Stimulated activated CD8-positive, alpha-beta memory T cell treated with anti-CD3 and anti-CD28 coated beads, Interleukin-15, amount 100 ng/mL, for 4 hours (primary cell): ENCODE data around the gene CCSER2.
"Not testable (repeated sequence)": the region's sequence is repeated elsewhere in the genome, so short reads cannot be mapped to it uniquely, and the experiment has no call there.

ENCODE experiments used
- DNase-seq, 2 donors: peaks; one replicate each; pipeline ENCODE4 v3.0.0-alpha.2; 2020; ENCODE audit warnings: low read depth in 2 of 2

CCSER2 gene

DNA sequence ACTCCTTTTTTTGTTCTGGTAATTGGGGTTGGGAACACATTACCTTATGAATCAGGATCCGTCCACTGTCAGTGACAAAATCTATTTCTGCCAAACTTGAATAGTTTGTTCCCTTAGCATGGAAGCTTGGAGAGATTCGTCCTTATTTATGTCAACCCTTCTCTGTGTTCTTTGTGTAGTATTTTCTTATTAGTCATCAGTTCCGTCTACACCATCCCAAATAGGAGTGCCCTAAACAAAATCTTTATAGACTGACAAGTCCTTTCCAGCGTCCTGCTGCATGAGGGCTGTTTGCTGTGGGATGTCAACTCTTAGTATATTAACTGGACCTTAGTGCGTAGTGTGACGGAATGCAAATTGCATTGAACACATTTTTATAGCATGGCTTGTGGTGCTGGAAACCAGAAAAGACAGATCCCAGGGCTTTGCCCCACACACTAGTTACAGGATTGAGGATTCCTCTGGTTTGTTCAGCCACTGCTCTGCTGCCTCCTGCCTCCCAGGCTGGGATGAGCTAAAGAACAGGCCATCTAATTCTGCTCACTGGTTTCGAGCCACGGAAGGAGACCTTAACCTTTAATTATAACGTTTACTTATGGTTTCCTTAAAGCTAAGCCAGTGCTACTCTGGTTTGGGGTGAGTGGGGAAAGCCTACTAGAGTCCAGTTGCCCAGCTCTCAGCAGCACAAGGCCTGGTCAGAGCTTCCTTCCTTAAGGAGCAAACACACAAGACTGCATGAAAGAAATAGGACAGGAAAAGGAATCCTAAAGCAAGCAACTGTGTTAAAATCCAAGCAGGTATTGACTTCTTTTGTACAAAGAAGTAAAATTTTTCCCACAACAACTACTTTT lies 194.4 kb downstream of the CCSER2 start:
- no peak for DNase-seq

- no peak for DNase-seq
Observed at GRCh38 chr10:84523526-84523925, 195.1 kb downstream of the CCSER2 start.

DNA sequence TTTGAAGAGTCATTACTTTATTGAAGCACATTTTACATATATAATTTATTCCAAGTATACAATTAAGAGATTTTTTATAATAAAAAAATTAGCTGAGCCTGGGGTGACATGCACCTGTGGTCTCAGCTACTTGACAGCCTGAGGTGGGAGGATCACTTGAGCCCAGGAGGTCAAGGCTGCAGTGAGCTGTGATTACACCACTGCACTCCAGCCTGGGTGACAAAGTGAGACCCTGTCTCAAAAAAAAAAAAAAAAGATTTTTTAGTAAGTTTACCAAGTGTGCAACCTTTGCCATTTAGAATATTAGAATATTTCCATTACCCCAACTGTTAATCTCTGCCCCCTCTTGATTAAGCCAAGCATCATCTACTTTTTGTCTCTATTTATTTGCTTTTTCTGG lies 196.0 kb downstream of the CCSER2 start:
- DNase-seq = no peak

DNA sequence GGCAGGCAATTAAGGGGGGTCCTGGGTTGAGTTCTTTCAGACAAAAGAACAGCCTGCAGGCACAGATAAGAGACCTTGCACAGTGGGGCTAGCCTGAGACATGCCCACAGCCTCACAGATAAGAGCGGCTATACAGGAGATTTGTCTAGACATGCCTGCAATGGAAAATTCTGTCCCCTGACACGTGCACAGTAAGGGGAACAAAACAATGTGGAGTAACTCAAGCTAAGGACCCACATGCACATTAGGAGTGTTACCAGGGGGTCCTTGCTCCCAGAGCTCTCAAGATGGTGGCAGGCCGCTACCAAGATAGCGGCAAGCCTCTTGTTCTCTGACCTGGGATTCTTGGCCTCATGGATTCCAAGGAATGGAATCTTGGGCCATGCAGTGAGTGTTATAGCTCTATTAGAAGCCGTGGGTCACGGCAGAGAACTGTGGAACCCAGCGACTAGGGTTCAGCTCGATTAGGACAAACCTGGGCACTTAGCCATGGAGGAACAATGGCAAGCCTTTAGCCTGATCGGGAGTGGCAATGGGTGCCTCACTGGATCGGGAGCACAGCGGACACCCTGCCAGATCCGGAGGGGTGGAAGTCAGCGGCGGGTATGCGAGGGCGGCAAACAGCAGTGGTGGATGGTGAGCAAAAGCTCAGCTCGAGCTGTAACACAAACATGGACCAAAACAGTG lies 196.9 kb downstream of the CCSER2 start:
- no peak for DNase-seq

DNA sequence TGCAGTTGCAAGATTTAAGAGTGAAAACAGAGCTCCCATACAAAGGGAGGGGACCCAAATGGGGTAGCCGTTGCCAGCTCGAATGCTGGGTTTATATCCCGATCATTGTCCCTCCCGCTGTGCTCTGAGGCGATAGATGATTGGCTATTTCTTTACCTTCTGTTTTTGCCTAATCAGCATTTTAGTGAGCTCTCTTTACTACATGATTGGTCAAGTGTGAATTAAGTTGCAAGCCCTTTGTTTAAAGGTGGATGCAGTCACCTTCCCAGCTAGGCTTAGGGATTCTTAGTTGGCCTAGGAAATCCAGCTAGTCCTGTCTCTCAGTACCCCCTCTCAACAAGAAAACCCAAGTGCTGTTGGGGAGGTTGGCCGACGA lies 197.4 kb downstream of the CCSER2 start:
- DNase-seq = not testable (repeated sequence)

DNA sequence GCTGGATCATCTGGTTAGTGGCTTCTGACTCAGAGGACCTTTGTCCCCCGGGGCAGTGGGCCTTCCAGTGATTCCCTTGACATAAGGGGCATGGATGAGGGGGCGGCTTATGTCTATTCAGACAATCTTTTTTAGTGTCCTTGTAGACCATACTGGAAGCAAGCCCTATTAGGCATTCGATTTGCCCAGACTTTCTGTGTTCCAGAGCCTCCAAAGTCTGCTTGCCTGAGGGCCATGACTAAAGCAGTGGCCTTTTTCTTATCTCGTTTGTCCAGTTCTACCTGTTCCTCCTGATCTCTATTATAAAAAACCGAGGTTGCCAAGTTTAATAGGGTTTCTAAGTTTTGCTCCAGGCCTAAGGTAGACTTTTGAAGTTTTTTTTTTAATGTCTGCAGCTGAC lies 199.0 kb downstream of the CCSER2 start:
- DNase-seq = not testable (repeated sequence)

GRCh38 chr10:84528526-84528925 lies 200.1 kb downstream of the CCSER2 start:
- not testable (repeated sequence) for DNase-seq

DNA sequence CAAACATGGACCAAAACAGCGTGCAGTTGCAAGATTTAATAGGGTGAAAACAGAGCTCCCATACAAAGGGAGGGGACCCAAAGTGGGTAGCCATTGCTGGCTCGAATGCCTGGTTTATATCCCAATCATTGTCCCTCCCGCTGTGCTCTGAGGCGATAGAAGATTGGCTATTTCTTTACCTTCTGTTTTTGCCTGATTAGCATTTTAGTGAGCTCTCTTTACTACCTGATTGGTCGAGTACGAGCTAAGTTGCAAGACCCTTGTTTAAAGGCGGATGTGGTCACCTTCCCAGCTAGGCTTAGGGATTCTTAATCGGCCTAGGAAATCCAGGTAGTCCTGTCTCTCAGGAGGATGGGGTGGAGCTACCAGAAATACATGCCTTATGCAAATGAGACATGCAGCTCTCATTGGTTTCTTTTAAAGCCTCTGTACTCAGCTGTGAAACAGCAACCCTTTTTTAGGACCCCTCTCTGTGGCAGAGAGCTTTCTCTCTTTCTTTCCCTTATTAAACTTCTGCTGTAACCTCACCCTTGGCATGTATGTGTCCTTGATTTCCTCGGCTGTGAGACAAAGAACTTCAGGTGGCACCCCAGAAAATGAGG lies 202.4 kb downstream of the CCSER2 start:
- DNase-seq = no peak

DNA sequence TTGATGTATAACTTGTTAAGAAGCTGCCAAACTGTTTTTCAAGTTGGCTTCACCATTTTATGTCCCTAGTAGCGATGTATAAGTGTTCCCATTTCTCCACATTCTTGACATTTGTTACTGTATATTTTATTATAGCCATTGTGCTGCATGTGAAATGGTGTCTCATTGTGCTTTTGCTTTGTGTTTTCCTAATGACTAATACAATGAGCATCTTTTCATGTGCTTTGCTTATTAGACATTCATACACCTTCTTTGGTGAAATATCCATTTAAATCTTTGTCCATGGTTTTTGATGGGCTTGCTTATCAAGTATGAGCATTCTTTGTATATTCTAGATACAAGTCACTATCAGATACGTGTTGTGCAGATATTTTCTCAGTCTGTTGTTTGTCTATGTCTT lies 203.0 kb downstream of the CCSER2 start:
- no peak for DNase-seq

DNA sequence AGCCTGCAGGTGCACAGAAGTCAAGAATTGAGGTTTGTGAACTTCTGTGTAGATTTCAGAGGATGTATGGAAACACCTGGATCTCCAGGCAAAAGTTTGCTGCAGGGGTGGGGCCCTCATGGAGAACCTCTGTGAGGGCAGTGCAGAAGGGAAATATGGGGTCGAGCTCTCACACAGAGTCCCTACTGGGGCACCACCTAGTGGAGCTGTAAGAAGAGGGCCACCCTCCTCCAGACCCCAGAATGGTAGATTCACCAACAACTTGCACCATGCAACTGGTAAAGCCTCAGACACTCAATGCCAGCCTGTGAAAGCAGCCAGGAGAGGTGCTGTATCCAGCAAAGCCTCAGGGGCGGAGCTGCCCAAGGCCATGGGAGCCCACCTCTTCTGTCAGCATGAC lies 205.8 kb downstream of the CCSER2 start:
- DNase-seq = no peak

DNA sequence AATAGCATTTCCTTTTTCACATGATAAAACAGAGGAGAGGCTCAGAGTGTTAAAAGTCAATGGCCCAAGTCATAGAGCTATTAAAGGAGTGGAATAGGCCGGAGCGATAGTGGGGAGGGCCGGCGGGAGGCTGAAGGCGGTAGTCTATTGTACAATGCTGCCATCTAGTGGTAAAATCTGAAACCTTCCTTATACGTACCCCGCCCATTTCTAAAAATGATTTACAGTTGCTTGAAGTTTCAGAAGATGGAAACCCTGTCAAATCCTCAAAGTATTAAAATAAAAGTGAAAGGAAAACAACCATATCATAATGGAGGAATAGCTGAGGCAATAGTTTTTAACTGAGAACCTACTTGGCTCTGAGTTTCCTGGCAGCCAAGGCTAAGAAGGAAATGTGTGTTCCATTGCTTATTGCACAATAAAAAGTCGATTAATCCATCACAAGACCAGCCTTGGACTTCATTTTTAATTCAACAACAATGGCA lies 209.1 kb downstream of the CCSER2 start:
- DNase-seq = no peak

GRCh38 chr10:84538036-84538435 lies 209.6 kb downstream of the CCSER2 start:
- no peak for DNase-seq

DNA sequence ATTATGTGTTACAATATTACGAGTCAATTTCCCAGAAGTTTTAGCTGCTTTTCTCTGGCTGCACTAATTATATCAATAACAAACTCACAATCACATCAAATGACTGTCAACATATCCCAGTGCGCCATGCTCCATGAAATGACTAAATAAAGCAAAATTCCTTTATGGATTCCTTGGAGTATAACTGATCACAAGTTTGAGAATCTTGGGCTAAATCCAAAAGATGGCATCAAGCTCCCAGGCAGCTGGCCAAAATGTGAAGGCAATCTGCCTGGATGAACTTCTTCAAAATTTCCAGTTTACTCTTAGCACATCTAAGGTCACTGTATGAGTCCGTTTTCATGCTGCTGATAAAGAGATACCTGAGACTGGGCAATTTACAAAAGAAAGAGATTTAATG lies 210.8 kb downstream of the CCSER2 start:
- no peak for DNase-seq

DNA sequence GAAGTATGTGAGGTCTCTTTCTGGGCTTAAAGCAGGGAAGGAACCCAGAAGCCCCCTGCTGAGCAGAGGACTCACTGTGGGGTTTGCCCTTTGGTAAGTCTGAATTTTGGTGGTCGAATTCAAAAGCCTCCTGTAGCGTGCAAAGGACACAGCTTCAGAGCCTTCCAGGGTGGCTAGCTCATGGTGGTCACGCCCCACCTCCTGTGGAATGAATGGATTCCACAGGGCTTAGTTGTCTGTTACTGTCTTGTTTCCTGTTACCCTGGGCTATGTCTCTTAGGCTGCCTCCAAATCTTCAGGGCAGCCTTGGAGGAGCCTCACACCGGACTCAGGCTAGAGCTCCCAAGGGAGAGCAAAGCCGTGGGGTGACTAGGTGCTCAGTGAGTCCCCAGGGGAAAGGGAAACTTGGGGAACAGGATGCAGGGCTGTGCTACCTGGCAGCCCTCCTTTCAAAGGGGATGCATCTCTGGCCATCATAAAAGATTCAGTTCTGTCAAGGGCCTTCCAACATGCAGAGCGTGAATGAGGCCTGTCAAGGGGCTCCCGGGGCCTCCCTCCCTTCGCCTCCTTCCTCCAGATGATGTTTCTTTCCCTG lies 211.7 kb downstream of the CCSER2 start:
- no peak for DNase-seq

- DNase-seq = peak; percentile 20 to 29
Observed at GRCh38 chr10:84540617-84541288, 212.4 kb downstream of the CCSER2 start.

DNA sequence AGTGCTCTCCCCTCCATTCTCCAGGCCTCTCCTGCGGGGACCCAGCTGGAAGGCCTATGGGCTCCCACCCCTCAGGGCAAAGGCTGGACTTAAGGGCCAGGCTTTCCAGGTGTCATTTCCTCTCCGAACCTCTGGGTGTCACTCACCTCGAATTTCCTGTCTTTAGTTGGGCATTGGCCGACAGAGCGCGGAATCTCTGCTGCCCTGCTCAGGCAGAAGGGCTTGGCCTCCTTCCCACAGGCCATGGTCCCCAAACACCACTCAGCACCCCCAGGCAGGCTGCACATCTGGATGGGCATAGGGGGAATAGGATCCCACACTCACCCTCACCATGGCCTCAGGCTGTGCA lies 212.9 kb downstream of the CCSER2 start:
- no peak for DNase-seq

DNA sequence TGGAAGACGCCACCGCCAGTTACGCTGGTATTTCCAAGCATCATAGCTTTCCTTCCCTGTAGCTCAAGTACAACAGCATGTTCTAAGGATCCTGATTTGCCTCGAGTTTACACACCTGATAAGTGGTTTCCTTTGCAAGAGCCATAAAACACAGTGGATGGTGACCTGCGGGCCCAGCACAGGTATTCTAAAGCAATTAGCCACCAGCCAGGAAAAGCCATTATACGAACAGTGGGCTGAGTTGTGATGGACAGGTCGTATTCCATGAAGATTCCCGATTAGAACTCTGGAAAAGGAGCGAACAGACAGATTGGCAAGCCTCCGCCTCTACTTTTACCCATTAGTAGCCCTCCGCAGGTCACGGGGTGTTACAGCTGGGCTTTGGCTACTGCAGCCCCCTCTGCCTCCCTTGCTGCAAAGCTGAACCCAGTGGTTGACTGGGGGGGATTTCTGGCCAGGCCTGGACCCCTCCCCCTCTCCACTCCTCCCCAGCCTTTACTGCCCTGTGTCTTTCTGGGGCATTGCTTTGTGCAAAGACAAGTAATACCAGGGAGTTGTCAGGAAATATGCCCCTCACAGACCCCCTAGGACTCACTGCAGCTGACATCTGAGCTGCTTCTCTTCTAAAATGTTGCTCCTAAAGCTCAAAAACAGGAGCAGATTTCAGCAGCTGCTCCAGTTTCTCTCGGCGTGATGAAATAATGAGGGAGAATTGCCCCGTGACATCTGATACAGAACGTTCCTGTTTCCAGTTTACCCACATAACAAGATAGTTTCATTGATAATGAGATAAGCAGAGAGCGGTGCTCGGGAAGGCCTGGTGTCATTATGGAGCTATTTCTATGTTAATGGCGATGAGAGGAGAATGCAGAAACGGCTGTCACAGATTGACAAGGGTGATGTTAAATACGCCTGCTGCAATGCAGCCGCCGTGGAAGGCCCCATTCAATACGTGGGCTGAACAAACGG lies 214.4 kb downstream of the CCSER2 start:
- DNase-seq = no peak

GRCh38 chr10:84543948-84544347 lies 215.6 kb downstream of the CCSER2 start:
- no peak for DNase-seq

- no peak for DNase-seq
Observed at GRCh38 chr10:84545651-84546050, 217.3 kb downstream of the CCSER2 start.

DNA sequence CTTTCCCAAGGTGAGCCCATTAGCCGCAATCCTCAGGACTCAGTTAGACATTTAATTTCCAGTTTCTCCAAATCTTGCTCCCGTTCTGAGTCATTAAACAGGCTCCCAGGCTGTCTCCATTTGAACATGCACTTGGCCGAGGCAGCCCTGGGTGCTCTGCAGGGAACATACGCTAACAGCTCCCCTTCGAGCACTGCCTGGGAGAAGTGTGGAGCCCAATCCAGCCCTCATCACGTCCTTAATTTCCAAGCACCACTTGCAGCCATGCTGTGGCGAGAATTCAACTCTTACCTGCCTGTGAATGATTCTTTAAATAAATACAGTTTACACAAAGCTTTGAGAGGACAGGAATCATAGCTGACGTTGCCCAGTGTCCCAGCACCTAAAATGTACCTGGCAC lies 218.2 kb downstream of the CCSER2 start:
- no peak for DNase-seq

DNA sequence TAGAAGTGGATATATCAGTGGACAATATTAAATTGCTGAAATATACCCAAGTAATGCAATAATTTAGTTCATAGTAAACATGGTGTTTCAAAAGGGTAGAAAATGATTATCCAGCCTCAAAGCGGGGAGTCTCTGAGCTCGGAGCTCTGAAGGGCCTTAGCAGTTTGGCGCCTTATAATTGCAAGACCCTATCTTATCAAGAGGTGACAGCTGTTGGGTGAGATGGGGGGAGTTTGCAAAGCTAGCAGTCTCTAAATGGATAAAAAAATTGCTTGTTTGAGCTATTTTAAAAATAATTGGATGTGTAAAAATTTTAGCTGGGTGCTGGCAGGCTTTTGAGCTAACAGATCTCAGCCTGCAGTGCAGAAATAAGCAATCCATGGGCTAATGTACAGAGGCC lies 219.2 kb downstream of the CCSER2 start:
- DNase-seq = no peak
